Activated CD4-positive, alpha-beta T cell treated with anti-CD3 and anti-CD28 coated beads for 24 hours (primary cell): ENCODE data around the gene PDE4B.
"Not testable (repeated sequence)": the region's sequence is repeated elsewhere in the genome, so short reads cannot be mapped to it uniquely, and the experiment has no call there.

Experiments used
- DNase-seq, 2 donors: peaks; one replicate each; pipeline ENCODE4 v3.0.0-alpha.2; 2020; ENCODE audit warnings: low read depth in 2 of 2

Gene PDE4B

DNA sequence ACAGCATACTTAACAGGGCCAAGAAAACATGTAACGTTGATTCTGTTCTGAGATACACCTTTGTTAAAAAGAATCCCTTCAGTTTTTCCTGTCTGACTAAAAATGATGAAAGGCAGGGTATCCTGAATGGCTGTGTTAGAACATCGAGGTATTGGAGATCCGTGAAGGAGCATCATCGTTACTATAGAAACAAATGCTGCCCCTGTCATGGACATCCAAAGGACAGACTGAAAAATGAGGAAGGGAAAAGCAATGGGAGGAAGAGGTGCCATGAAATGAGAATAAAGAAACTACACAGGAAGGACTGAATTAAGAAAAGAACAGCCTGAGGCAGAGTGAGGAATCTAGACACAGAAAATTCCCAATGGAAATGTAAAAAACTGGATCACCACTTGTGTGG, 257.9 kb downstream of the PDE4B start:
- no peak for DNase-seq

DNA sequence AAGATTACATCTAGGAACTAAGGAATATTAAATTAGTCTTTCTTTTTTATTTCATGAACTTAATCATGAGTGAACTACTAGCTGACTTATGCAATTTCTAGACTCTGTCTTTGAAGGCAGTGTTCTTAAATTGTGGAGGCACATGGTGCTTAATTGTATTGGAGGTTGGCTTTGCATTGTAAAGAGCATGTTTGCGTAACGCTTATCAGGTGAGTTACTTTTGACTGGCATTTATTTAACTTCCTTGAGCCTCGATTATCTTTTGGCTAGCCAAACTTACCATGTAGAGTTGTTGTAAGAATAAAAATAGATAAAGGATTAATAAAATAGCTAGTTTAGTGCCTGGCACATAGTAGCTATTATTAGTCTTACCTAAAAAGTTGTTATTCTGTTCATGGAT, 262.4 kb downstream of the PDE4B start:
- DNase-seq, result no peak

DNA sequence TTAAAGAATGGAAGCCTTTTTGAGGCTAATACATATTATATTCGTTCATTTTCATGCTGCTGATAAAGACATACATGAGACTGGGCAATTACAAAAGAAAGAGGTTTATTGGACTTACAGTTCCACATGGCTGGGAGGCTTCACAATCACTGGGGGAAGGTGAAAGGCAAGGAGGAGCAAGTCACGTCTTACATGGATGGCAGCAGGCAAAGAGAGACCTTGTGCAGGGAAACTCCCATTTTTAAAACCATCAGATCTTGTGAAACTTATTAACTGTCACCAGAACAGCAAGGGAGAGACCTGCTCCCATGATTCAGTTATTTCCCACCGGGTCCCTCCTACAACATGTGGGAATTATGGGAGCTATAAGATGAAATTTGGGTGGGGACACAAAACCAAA, 264.8 kb downstream of the PDE4B start:
- DNase-seq, result not testable (repeated sequence)

DNA sequence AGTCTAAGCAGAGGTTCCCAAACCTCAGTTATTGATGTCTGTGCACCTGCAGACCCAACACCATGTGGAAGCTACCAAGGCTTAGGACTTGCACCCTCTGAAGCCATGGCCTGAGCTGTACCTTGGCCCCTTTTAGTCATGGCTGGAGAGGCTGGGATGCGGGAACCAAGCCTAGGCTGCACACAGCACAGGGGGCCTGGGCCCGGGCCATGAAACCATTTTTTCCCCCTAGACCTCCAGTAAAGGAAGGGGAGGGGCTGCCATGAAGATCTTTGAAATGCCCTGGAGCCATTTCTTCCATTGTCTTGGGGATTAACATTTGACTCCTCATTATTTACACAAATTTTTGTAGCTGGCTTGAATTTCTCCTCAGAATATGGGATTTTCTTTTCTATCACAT, 265.9 kb downstream of the PDE4B start:
- DNase-seq, result no peak

DNA sequence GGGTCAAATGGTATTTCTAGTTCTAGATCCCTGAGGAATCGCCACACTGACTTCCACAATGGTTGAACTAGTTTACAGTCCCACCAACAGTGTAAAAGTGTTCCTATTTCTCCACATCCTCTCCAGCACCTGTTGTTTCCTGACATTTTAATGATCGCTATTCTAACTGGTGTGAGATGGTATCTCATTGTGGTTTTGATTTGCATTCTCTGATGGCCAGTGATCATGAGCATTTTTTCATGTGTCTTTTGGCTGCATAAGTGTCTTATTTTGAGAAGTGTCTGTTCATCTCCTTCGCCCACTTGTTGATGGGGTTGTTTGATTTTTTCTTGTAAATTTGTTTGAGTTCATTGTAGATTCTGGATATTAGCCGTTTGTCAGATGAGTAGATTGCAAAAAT, 274.5 kb downstream of the PDE4B start:
- DNase-seq, result not testable (repeated sequence)

DNA sequence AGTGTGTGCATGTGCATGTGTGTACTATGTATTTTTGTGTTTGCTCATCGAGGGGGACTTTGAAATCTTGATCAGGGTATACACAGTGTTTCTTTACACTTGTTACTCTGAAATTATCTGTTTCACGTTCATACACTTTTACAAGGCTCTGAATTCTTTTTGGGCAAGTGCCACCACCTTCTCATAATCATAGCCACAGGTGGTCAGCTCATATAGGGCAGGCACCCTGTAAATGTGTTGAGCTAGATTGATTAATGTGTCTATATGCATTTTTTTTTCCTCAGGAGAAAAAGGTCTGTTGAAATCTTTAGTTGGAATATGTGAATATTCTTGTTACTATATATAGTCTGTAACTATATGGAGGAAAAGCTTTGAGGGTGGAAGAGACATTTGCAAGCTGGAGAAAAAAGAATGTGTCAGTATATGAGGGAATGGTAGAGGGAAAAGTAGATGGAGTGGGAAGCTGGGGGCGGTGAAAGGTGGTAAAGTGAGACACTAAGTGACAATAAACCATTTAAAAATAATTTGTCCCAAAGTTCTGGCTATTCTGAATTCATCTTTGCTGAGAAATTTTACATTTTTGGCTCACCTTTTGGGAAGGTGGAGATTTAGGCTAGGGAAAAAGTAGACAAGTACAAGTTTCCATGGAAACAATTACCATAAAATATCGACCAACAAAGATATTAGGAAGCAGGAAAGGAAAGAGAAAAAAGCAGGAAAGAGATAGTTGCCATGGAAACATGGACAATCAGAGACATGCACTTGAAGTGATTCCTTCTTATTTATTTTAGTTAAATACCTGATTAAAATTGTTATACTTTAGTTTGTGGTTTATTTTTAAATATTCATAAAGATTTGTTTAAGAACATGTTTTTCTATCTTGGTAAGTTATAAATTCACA, 277.5 kb downstream of the PDE4B start:
- no peak for DNase-seq

DNA sequence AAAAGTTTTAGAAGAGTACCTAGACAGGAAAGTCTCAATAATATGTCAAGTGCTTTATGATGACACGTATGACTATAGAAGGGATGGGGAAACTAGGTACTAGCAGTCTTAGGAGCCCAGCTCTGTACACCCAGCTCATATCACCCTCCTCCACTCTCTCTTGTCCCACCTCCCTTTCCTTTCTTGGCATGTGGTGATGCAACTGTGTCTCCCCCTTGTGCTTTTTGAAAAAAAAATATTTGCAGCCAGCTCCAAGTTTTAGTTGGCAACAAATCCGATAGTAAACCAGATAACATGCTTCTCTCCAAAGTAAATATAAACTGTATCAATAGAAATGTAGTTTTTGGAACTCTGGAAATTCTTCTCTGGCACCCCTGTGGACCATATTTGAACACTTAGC, 280.7 kb downstream of the PDE4B start:
- no peak for DNase-seq

DNA sequence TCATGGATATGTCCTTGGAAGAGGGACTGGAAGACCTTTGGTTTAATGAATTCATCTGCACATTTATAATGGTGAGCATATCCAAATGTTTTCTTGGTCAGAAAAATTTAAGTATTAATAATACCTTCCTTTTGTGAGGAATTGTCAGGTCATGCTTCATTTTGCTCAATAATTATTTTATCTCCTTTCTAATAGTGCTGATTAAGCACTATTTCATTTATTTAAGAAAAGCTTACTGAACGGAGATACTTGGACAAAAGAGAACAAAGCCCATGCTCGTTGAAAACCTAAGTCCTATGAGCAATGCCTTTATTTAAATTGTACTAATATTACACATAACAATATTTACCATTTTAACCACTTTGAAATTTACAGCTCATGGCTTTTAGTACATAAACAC, 281.5 kb downstream of the PDE4B start:
- no peak for DNase-seq

DNA sequence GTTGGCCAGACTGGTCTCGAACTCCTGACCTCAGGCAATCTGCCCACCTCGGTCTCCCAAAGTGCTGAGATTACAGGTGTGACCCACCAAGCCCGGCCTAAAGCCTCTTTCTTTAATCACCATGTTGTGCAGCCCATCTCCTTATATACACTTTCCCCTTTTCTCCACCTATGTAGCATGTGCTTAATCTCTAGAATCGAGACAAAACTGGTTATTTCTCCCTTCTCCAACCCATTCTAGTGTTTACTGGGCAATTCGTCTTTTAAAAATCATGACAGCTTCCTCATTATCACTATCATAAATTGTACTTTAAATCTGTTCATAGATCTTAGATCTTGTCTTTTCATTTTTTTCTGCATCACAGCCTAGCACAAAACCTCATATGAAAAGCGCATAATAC, 285.7 kb downstream of the PDE4B start:
- DNase-seq, result no peak

DNA sequence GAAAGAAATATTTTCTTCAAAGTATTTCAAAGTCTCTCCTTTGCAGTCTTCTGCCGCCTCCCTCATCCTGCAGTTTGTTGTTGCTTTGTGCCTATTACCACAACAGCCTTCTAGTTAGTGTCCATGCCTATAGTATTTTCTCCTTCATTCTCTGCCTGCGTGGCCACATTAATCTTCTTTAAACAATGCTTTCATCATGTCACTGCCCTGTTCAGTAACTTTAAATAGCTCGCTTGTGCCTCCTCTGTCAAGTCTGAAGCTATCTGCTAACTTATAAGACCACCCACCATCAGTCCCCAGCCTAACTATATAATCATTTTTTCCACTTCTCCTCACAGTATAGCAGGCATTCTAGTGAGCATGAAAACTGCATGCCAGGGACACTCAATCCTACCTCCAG, 290.3 kb downstream of the PDE4B start:
- DNase-seq, result no peak

DNA sequence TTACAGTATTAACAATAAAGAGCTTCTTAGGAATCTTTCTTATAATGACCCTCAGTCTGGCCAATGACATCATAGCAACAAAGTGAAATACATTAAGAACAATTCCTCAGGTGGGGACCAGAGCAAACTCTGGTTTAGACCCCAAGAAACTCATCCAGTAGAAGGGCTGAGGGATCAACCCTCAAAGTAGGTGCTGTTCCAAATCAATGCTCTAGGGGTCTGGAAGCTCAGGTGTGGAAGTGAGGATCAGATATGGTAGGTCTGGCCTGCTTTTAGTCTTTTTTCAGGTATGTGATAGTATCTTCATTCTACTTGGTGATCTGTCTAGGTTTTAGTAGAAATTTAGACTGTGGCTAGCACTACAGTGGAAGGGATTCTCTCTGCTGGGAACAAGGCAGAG, 291.7 kb downstream of the PDE4B start:
- no peak for DNase-seq

DNA sequence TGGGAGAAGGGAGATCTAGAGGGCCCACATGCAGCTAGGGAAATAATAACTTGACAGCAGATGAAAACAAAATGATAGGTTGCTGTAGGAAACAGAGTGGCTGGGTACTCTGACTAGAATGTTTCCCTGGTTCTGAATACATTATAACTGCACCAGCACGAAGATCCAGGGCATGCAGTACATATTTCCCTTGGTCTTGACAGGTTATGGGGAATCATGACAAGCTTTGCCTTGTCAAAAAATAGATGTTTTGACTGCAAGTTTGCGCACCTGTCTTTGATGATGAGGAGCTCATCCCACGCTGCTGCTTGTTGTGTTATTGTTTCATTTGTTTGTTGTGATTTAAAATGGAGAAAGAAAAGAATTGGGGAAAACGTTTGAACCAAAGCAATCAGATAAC, 292.9 kb downstream of the PDE4B start:
- no peak for DNase-seq

DNA sequence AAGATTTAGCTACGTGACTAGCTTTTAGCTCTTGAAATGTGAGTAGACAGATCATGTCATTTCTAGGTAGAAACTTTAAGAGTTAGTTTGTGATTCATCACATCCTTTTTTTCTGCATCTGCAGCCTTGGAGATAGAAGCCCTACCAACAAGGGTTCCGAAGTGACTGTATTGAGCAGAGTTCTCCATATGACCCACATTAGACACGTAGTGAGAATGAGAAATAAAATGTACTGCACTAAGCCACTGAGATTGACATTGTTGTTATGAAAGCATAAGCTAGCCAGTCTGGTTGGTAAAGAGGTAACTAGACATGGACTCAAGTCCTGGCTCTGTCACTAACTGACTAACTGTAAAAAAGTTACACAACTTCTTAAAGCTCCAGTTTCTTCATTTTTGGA, 296.1 kb downstream of the PDE4B start:
- no peak for DNase-seq

DNA sequence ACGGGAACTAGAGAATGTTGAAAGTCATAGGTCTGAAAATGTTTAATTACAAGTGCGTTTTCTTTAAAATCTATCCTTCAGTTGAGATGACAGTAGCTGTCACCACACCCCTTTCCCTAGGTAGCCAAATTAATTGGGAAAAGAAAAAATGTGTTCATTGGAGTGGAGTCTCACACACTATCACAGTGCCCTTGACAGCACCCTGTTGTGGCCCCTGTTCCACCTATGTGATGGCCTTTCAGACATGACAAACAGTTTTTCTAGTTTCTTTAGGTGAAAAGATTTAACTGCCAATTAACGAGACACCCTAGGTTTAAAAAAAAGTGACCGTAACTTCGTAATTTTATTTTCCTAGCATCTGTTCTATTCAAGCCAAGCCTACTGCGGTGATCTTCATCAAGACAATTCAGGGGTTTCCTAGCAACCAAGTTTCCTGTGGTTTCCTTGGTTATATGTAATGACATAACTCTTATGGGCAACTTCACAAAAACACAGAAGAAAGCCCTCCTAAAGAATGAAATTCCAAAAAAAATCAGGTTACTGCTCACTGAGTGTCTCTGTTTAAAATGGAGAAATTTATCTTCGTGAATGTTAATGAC, 298.3 kb downstream of the PDE4B start:
- DNase-seq, result no peak

DNA sequence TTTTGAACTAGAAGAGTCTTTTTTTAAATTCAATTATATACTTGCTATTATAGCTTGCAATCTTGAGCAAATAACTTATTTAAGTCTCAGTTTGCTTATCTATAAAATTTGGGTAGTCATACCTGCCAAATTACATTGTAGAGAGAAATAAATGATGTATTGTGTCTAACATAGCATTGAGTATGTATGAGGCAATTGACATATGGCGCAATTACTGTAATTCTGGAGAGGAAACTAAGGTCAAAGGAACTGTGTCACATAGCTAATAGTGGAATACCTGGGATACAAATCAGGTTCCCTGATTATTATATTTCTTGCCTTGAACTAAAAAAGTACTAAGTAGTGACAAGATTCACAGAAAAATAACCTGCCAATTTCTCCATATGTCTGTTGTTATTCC, 302.5 kb downstream of the PDE4B start:
- DNase-seq, result no peak

DNA sequence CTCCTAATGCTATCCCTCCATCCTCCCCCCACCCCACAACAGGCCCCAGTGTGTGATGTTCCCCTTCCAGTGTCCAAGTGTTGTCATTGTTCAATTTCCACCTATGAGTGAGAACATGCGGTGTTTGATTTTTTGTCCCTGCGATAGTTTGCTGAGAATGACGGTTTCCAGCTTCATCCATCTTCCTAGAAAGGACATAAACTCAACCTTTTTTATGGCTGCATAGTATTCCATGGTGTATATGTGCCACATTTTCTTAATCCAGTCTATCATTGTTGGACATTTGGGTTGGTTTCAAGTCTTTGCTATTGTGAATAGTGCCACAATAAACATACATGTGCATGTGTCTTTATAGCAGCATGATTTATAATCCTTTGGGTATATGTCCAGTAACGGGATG, 308.3 kb downstream of the PDE4B start:
- DNase-seq, result not testable (repeated sequence)

DNA sequence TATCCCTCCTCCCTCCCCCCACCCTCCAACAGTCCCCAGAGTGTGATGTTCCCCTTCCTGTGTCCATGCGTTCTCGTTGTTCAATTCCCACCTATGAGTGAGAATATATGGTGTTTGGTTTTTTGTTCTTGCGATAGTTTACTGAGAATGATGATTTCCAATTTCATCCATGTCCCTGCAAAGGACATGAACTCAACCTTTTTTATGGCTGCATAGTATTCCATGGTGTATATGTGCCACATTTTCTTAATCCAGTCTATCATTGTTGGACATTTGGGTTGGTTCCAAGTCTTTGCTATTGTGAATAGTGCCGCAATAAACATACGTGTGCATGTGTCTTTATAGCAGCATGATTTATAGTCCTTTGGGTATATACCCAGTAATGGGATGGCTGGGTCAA, 311.4 kb downstream of the PDE4B start:
- not testable (repeated sequence) for DNase-seq

DNA sequence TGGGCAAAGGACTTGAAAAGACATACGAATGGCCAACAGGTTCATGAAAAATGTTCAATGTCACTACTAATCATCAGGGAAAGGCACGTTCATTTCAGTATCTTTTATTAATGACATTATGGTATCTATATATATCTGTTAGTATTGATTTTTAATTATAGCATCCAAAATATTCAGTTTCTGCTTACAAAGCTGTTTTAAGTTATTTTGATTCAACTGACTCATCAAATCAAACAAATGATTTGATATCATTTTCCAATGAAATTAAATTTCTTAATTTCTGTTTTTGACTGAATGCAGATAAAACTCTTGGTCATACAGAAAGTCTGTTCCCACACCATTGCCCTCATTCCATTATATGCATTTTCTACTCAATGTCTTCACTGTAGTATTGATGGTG, 315.9 kb downstream of the PDE4B start:
- no peak for DNase-seq

DNA sequence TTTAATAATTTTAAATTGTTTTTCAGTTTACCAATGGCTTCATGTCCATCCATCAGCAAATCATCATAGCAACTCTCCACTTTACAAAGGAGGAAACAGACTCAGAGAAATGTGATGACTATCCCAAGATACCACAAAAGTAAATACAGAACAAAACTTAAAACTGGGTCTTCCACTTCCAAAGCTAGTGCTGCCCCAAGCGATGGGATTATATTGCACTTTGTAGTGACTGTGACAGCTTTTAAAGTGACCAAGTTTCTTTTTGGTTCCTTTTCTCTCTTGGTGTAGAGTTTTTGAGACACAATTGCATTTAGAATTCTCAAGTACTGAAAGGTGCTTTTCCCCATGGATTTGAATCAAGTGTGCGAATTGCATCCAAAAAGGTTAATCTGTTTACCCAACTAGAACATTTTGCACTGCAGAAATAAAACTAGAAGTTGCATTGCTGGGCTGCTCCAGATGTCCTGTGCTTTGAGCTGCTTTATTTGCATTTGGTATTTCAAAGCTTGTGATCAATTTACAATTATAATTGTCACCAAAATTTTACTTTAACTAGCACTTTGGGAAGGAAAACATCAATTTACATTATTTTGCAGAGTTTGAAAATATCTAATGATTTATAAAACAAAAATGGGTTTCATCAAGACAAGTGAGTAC, 320.2 kb downstream of the PDE4B start:
- DNase-seq, result no peak

DNA sequence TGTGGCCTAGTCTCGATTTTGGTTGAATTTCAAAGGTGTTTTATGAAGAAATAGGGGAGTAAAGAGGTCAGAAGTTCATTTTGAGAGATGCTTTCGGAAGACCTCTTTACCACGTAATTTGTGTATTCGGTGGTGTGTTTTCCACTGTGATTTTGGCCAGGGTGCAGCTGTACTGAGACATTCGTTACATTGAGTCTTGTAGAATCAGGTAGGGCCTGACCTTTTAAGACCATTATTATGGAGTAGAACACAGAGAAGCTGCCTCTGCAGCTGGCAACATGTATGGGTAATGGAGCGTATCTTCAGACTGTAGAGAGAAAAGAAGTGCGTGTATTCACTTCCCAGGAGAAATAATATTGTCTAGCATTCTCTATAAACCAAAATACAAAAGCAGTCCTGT, 326.5 kb downstream of the PDE4B start:
- DNase-seq, result no peak

DNA sequence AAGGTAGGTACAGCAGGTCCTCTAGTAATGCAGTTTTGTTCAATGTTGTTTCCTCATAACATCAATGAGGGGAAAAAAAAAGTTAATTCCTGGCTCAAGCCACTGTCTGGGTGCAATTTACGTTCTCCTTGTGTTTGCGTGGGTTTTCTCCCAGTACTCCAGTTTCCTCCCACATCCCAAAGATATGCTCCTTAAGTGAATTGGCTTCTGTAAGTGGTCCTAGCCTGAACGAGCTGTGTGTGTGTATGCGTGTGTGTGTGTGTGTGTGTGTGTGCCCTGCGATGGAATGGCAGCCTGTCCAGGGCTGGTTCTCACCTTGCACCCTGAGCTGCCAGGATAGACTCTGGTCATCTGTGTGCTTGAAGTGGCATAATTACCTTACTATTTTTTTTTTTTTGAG, 332.0 kb downstream of the PDE4B start:
- no peak for DNase-seq

DNA sequence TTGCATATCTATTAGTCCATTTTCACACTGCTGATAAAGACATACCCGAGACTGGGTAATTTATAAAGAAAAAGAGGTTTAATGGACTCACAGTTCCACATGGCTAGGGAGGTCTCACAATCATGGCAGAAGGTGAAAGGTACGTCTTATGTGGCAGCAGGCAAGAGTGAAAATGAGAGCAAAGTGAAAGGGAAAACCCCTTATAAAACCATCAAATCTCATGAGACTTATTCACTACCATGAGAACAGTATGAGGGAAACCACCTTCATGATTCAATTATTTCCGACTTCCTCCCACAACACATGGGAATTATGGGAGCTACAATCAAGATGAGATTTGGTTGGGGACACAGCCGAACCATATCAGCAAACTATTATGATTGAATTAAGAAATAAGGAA, 335.9 kb downstream of the PDE4B start:
- not testable (repeated sequence) for DNase-seq

DNA sequence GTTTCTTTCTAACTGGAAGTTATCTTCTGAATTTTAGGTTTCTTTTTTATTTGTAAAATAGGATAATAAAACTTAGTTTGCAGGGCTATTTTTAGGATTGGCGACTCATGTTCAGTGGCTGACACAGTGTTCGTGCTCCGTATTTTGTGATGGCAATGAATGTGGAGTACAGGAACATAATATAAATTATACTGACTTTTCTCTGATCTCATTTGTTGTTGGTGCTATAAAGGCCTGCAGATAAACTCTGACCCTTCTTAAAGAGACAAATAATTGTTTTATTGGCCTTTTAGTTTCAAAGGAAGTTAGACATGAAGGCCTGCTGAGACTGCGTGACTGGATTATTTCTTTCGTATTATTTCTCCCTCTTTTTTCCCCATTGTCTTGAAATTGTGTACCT, 339.6 kb downstream of the PDE4B start:
- DNase-seq, result no peak
